ENCODE data around the gene SMAP1.

SMAP1 gene

DNA sequence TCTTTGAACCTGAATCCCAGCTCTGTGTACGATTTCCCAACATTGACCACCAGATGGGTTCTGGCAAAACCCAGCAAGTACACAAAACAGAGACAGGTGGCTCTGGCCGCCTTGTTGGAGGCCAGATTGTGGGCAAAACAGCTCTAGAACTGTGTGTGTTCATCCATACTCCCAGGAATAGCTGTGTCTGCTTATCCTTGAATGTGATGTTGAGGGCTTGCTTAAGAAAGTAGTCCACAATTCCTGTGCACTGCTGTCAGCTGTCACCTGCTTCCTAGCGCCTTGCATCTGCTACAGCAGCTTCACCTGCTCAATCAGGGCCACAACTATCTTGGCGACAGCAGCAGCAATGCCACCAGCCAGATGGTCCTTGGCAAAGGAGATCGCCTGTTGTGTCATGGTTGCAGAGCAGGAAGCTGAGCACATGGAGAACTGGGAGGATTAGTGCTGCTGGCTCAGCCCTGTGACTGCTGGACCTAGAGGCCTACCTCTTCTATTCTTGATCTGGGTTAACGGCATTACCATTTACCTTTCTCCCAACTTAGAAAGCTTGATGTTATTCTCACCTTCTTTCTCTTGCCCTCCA, 3.7 kb upstream of the SMAP1 start:
- ChIA-PET CTCF (no interaction called here), POLR2A (no interaction called here)
- DNase-seq (ENCODE audit: low read depth, low spot score): no peak
- no peak overlapping the region for H3K4me3 ChIP-seq (ENCODE audit: low read depth, low read length)
- TF ChIP-seq, protein P1, sequence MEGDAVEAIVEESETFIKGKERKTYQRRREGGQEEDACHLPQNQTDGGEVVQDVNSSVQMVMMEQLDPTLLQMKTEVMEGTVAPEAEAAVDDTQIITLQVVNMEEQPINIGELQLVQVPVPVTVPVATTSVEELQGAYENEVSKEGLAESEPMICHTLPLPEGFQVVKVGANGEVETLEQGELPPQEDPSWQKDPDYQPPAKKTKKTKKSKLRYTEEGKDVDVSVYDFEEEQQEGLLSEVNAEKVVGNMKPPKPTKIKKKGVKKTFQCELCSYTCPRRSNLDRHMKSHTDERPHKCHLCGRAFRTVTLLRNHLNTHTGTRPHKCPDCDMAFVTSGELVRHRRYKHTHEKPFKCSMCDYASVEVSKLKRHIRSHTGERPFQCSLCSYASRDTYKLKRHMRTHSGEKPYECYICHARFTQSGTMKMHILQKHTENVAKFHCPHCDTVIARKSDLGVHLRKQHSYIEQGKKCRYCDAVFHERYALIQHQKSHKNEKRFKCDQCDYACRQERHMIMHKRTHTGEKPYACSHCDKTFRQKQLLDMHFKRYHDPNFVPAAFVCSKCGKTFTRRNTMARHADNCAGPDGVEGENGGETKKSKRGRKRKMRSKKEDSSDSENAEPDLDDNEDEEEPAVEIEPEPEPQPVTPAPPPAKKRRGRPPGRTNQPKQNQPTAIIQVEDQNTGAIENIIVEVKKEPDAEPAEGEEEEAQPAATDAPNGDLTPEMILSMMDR (IDR thresholded peaks at IDR 0.05; ENCODE audit: insufficient read depth, low read length, missing control alignments): no peak

DNA sequence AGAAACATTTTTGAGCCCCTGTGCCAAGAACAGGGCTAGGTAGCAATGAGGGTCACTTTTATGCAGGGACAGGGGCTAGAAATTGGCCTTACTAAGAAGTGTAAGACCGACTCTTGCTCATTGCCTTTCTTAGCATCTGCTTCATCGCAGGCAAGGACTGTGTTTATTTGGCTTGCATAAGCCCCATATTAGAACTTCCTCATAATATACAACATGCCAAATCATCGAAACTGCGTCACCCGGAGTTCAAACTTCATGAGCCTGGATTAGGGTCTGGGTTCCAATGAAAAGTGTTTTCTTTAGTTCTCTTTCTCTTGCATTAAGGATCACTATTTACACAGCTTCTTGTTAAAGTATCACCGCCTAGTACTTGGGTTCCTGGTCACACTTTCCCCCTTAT, 977 bp upstream of the SMAP1 start:
- no peak overlapping the region for H3K4me3 ChIP-seq (ENCODE audit: low read depth, low read length)
- ChIA-PET POLR2A (no interaction called here), CTCF (interaction anchor here (1.1 to 3.2 kb wide), 4 partner anchors 18 to 295 kb away, joined by 4 to 19 read pairs (median 6); no protein-coding TSS in a partner anchor)
- no peak for DNase-seq (ENCODE audit: low read depth, low spot score)
- TF ChIP-seq, protein P1 (IDR thresholded peaks at IDR 0.05; ENCODE audit: insufficient read depth, low read length, missing control alignments): no peak

DNA sequence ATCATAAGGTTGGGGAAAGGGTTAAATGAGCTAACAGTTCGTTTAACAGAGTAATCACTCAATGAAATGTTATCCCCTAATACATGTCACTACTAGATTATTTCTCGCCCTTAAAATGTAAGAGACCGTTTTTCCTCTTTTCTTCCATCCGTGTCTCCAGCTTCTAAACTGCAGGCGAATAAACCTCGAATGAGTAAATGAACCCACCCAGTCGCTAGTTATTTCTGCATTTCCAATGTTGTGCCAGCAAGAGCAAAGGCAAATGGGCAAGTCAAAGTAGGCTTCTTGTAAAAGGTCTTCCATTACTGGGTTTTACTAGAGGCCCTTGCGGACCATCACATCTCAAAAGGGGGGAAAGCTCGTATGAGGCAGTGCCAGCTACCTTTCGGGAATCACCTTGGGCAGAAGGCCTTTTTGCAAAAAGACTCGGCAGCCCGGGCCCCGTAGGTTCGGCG, 400 bp upstream of the SMAP1 start:
- no peak for DNase-seq (ENCODE audit: low read depth, low spot score)
- ChIA-PET POLR2A (interaction anchor here (0.5 to 1.2 kb wide), 3 partner anchors 14 to 290 kb away, joined by 3 read pairs; partner anchors contain the start of gene FAM135A), CTCF (interaction anchor here (0.8 to 3.2 kb wide), 8 partner anchors 10 to 298 kb away, joined by 3 to 19 read pairs (median 4); no protein-coding TSS in a partner anchor)
- TF ChIP-seq, protein P1 (IDR thresholded peaks at IDR 0.05; ENCODE audit: insufficient read depth, low read length, missing control alignments): no peak
- peak overlapping the region; percentile 91 for H3K4me3 ChIP-seq (ENCODE audit: low read depth, low read length)

DNA sequence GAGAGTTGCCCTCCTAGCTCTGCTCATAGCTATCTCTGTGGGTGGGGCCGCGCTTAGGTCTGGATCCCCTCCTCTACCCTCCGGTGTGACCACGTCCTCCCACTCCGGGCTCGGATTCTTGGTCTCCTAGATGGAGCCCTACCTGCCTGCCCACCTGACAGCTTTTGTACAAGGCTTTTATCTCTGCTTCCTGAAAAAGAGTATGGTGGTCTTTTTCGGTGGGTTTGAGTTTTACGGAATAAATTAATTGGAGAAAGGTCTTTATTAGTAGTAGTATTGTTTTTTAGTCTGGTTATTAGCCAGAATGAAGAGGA, 773 bp downstream of the SMAP1 start:
- ChIA-PET POLR2A (no interaction called here), CTCF (interaction anchor here (1.0 to 3.2 kb wide), 8 partner anchors 9 to 299 kb away, joined by 3 to 19 read pairs (median 6); no protein-coding TSS in a partner anchor)
- no peak for DNase-seq (ENCODE audit: low read depth, low spot score)

DNA sequence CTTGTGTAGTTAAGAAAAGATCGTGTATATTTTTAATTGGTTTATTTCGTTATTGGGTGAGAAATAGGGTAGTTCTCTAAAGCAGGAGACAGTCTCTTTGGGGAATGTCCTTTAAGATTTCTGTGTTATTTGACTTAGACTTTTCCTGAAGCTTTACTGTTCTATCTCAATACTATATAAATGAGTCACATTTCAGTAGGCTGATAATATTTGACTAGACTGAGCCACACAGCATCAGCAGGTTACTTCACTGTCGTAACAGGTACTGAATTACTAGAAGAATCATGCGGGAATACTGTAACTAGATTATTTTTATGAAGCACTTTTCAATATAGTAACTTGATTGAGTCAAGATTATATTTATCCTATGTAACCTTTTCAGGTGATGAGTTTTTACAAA, 1.4 kb downstream of the SMAP1 start:
- ChIA-PET POLR2A (no interaction called here), CTCF (interaction anchor here (1.0 to 3.2 kb wide), 5 partner anchors 9 to 215 kb away, joined by 3 to 19 read pairs (median 9); no protein-coding TSS in a partner anchor)
- no peak for DNase-seq (ENCODE audit: low read depth, low spot score)
- peak overlapping the region; percentile 91 for H3K4me3 ChIP-seq (ENCODE audit: low read depth, low read length)
- TF ChIP-seq, protein P1 (IDR thresholded peaks at IDR 0.05; ENCODE audit: insufficient read depth, low read length, missing control alignments): no peak

More for the DNA sequence above, 773 bp downstream of the SMAP1 start:
- H3K4me3 ChIP-seq (ENCODE audit: low read depth, low read length): peak overlapping the region; percentile 91
- TF ChIP-seq, protein P1 (IDR thresholded peaks at IDR 0.05; ENCODE audit: insufficient read depth, low read length, missing control alignments): no peak

DNA sequence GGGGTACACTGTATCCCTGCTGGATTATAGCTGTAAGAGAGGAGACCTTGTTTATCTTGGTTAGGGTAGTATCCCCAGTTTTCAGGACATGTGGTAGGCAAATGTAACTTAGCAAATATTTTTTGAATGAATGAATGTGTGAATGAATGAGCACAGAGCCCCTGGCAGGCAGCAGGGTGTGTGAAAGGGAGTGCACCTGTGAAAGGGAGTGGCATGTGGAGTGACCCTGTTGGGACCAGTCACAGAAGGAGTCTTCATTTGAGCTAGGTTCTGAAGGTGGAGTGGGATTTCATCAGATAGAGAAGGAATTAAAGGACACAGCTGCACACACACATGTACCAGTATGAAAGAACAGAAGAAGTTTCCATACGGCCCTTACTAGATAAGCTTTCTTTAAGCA, 4.9 kb downstream of the SMAP1 start:
- ChIA-PET POLR2A (no interaction called here), CTCF (interaction anchor here (0.7 to 2.7 kb wide), 5 partner anchors 13 to 362 kb away, joined by 3 to 24 read pairs (median 3); no protein-coding TSS in a partner anchor)
- no peak overlapping the region for H3K4me3 ChIP-seq (ENCODE audit: low read depth, low read length)
- DNase-seq (ENCODE audit: low read depth, low spot score): no peak
- TF ChIP-seq, protein P1 (IDR thresholded peaks at IDR 0.05; ENCODE audit: insufficient read depth, low read length, missing control alignments): no peak

Measured in AG04449 (cell line).